Neural crest cell (in vitro differentiated cells): ENCODE measurements around the gene PTPRE. TPM values are rescaled to one million over a fixed set of nuclear protein-coding genes. Genes with fewer than 3 reads are reported as not detected.

Experiments used
- DNase-seq: peaks from one replicate; pipeline ENCODE4 v3.0.0; 2021; ENCODE audit warnings: low read depth, mixed read lengths, low spot score
- H3K27ac Mint-ChIP-seq: one replicate; pipeline ENCODE4 v1.8.0; 2021; ENCODE audit warnings: mild to moderate bottlenecking, mixed read lengths; ENCODE audit not compliant: unreplicated experiment
- H3K27me3 Mint-ChIP-seq: 2 replicates; pipeline ENCODE4 v1.8.0; 2021; ENCODE audit warnings: low read depth, mild to moderate bottlenecking, mixed read lengths
- H3K36me3 Mint-ChIP-seq: 2 replicates; pipeline ENCODE4 v1.8.0; 2021; ENCODE audit warnings: low read depth, mild to moderate bottlenecking, mixed read lengths
- H3K4me1 Mint-ChIP-seq: 2 replicates; pipeline ENCODE4 v1.8.0; 2021; ENCODE audit warnings: mixed read lengths
- H3K4me3 Mint-ChIP-seq: one replicate; pipeline ENCODE4 v1.8.0; 2021; ENCODE audit warnings: mild to moderate bottlenecking, mixed read lengths
- H3K9me3 Mint-ChIP-seq: 2 replicates; pipeline ENCODE4 v1.8.0; 2021; ENCODE audit warnings: mixed read lengths
- CTCF ChIP-seq: fragments of 200-600 bp; sonication (generic); conservative IDR thresholded peaks from 2 replicates; pipeline ENCODE4 v1.5.0; 2021; ENCODE audit warnings: antibody characterized with exemption, mild to moderate bottlenecking
- total RNA-seq: library from RNA; stranded (reverse); gene quantifications from 2 replicates; pipeline ENCODE4 v1.2.1, GENCODE V29; 2021

Gene PTPRE
- total RNA-seq, 1 donor from 2014 or later = 2.3 TPM

- Mint-ChIP-seq H3K36me3 (no peaks in the 10 kb centered on the region), H3K9me3 (peaks cover 6% of the 10 kb centered on the region), H3K27me3 (no peaks in the 10 kb centered on the region), H3K4me3 (no peak overlapping the region), H3K27ac (peak overlapping the region; percentile 74), H3K4me1 (peaks cover 13% of the 10 kb centered on the region)
- no peak for DNase-seq
- no peak for TF ChIP-seq CTCF
Measured at GRCh38 chr10:127943336-127943910, 36.5 kb downstream of the PTPRE start.

- TF ChIP-seq CTCF = no peak
- H3K27me3 Mint-ChIP-seq = no peaks in the 10 kb centered on the region
- no peak overlapping the region for H3K27ac Mint-ChIP-seq
- DNase-seq = no peak
- no peak overlapping the region for H3K4me3 Mint-ChIP-seq
- H3K4me1 Mint-ChIP-seq = peaks cover 13% of the 10 kb centered on the region
- H3K9me3 Mint-ChIP-seq = peaks cover 6% of the 10 kb centered on the region
- no peaks in the 10 kb centered on the region for H3K36me3 Mint-ChIP-seq
Measured at GRCh38 chr10:127944256-127944655, 37.4 kb downstream of the PTPRE start.

GRCh38 chr10:127945341-127945758 is 38.4 kb downstream of the PTPRE start:
- Mint-ChIP-seq H3K36me3 (no peaks in the 10 kb centered on the region), H3K27me3 (no peaks in the 10 kb centered on the region), H3K4me3 (no peak overlapping the region), H3K27ac (no peak overlapping the region), H3K9me3 (peaks cover 6% of the 10 kb centered on the region), H3K4me1 (peaks cover 13% of the 10 kb centered on the region)
- TF ChIP-seq CTCF = no peak
- no peak for DNase-seq

GRCh38 chr10:127945948-127946711 is 39.2 kb downstream of the PTPRE start:
- Mint-ChIP-seq H3K27me3 (no peaks in the 10 kb centered on the region), H3K9me3 (peaks cover 6% of the 10 kb centered on the region), H3K36me3 (no peaks in the 10 kb centered on the region), H3K4me3 (no peak overlapping the region), H3K27ac (no peak overlapping the region), H3K4me1 (peaks cover 13% of the 10 kb centered on the region)
- DNase-seq = no peak
- no peak for TF ChIP-seq CTCF

GRCh38 chr10:127947211-127947610 is 40.3 kb downstream of the PTPRE start:
- no peak for TF ChIP-seq CTCF
- peaks cover 6% of the 10 kb centered on the region for H3K9me3 Mint-ChIP-seq
- H3K4me1 Mint-ChIP-seq = peaks cover 13% of the 10 kb centered on the region
- no peak overlapping the region for H3K4me3 Mint-ChIP-seq
- no peak overlapping the region for H3K27ac Mint-ChIP-seq
- DNase-seq = no peak
- no peaks in the 10 kb centered on the region for H3K36me3 Mint-ChIP-seq
- no peaks in the 10 kb centered on the region for H3K27me3 Mint-ChIP-seq
